Activated CD4-positive, alpha-beta T cell treated with anti-CD3 and anti-CD28 coated beads, Interleukin-10, Interleukin-2, amounts not matched to agents 100 ng/mL and 50 ng/mL, durations not matched to agents 16 hours and 8 hours (primary cell): ENCODE data around the gene MFSD11.
"Not testable (repeated sequence)": the region's sequence is repeated elsewhere in the genome, so short reads cannot be mapped to it uniquely, and the experiment has no call there.

Source experiments
- DNase-seq: peaks from one replicate; pipeline ENCODE4 v3.0.0-alpha.2; 2020

MFSD11 gene

GRCh38 chr17:76709077-76709950, 28.6 kb upstream of the MFSD11 start:
- DNase-seq, result no peak

GRCh38 chr17:76709951-76710862, 27.7 kb upstream of the MFSD11 start:
- DNase-seq, result not testable (repeated sequence)

- DNase-seq, result peak; percentile 44
These were observed 26.9 kb upstream of the MFSD11 start, which contains the start of gene MXRA7 for GRCh38 chr17:76710863-76711611. MXRA7 (minus strand) TSS chr17:76710965; CDS start chr17:76710946, 19 bp downstream.

- not testable (repeated sequence) for DNase-seq
These were observed 25.6 kb upstream of the MFSD11 start for GRCh38 chr17:76712321-76712720.

GRCh38 chr17:76713765-76714164, 24.2 kb upstream of the MFSD11 start:
- no peak for DNase-seq

- no peak for DNase-seq
These were observed 23.6 kb upstream of the MFSD11 start for GRCh38 chr17:76714336-76714735.

- peak; percentile 73 for DNase-seq
These were observed 23.0 kb upstream of the MFSD11 start for GRCh38 chr17:76714822-76715495.

- no peak for DNase-seq
These were observed 22.5 kb upstream of the MFSD11 start for GRCh38 chr17:76715496-76715830.

- peak; percentile 58 for DNase-seq
These were observed 21.6 kb upstream of the MFSD11 start for GRCh38 chr17:76716146-76716838.

GRCh38 chr17:76716839-76717215, 21.1 kb upstream of the MFSD11 start:
- DNase-seq, result no peak

GRCh38 chr17:76718516-76718915, 19.4 kb upstream of the MFSD11 start:
- no peak for DNase-seq

GRCh38 chr17:76720211-76720610, 17.7 kb upstream of the MFSD11 start:
- no peak for DNase-seq

GRCh38 chr17:76720941-76721340, 17.0 kb upstream of the MFSD11 start:
- DNase-seq, result no peak

- no peak for DNase-seq
These were observed 16.5 kb upstream of the MFSD11 start for GRCh38 chr17:76721463-76721862.

GRCh38 chr17:76722279-76722678, 15.6 kb upstream of the MFSD11 start:
- no peak for DNase-seq

GRCh38 chr17:76722977-76723376, 14.9 kb upstream of the MFSD11 start:
- DNase-seq, result not testable (repeated sequence)

GRCh38 chr17:76723812-76724211, 14.1 kb upstream of the MFSD11 start:
- DNase-seq, result no peak

- peak; percentile 79 for DNase-seq
These were observed 12.2 kb upstream of the MFSD11 start for GRCh38 chr17:76725580-76726230.

GRCh38 chr17:76726231-76726775, 11.6 kb upstream of the MFSD11 start, which contains the start of gene JMJD6:
JMJD6 (minus strand) TSS chr17:76726606; CDS start chr17:76726475, 131 bp downstream.
- DNase-seq, result peak; percentile 98
